GM19023 (cell line): Measurements from ENCODE around the gene GEMIN2.
"Not testable (repeated sequence)": the region's sequence is repeated elsewhere in the genome, so short reads cannot be mapped to it uniquely, and the experiment has no call there.

Source experiments
- ATAC-seq: cut with Tn5 transposase; IDR thresholded peaks from one replicate; pipeline ENCODE4 v1.9.1; 2021; ENCODE audit warnings: mild to moderate bottlenecking, moderate library complexity; ENCODE audit not compliant: unreplicated experiment

GEMIN2 gene

GRCh38 chr14:39114073-39114838, at the start of gene GEMIN2:
TSS of gene GEMIN2 (plus strand) at chr14:39114323. CDS start at chr14:39114339, 16 bp downstream.
- ATAC-seq = peak; percentile 90

GRCh38 chr14:39069169-39069805, 44.8 kb upstream of the GEMIN2 start:
- ATAC-seq = not testable (repeated sequence)

- no peak for ATAC-seq
Observed at GRCh38 chr14:39069923-39070322, 44.2 kb upstream of the GEMIN2 start.

- ATAC-seq = no peak
Observed at GRCh38 chr14:39071096-39071495, 43.0 kb upstream of the GEMIN2 start.

- ATAC-seq = no peak
Observed at GRCh38 chr14:39080886-39081285, 33.2 kb upstream of the GEMIN2 start.

GRCh38 chr14:39083127-39083526, 31.0 kb upstream of the GEMIN2 start:
- no peak for ATAC-seq

GRCh38 chr14:39085933-39086332, 28.2 kb upstream of the GEMIN2 start:
- ATAC-seq = no peak

- ATAC-seq = no peak
Observed at GRCh38 chr14:39087493-39087892, 26.6 kb upstream of the GEMIN2 start.

GRCh38 chr14:39090548-39091111, 23.5 kb upstream of the GEMIN2 start:
- no peak for ATAC-seq

GRCh38 chr14:39091716-39092115, 22.4 kb upstream of the GEMIN2 start:
- no peak for ATAC-seq

- no peak for ATAC-seq
Observed at GRCh38 chr14:39094515-39094914, 19.6 kb upstream of the GEMIN2 start.

GRCh38 chr14:39097159-39097558, 17.0 kb upstream of the GEMIN2 start:
- ATAC-seq = no peak

GRCh38 chr14:39099215-39099614, 14.9 kb upstream of the GEMIN2 start:
- not testable (repeated sequence) for ATAC-seq

- ATAC-seq = no peak
Observed at GRCh38 chr14:39099748-39100147, 14.4 kb upstream of the GEMIN2 start.

- peak; percentile 18 for ATAC-seq
Observed at GRCh38 chr14:39102265-39102968, 11.7 kb upstream of the GEMIN2 start.

GRCh38 chr14:39102969-39103957, 10.9 kb upstream of the GEMIN2 start, which contains the start of gene SEC23A:
TSS of gene SEC23A (minus strand) at chr14:39103235. CDS start at chr14:39096118, 7,117 bp downstream.
- ATAC-seq = peak; percentile 94

GRCh38 chr14:39104078-39104801, 9.9 kb upstream of the GEMIN2 start:
- not testable (repeated sequence) for ATAC-seq

GRCh38 chr14:39107591-39107996, 6.5 kb upstream of the GEMIN2 start:
- ATAC-seq = no peak

- no peak for ATAC-seq
Observed at GRCh38 chr14:39108791-39109190, 5.3 kb upstream of the GEMIN2 start.
